Left renal pelvis (tissue), 4 donors: ENCODE measurements around the gene WDR13. TPM values are rescaled to one million over a fixed set of nuclear protein-coding genes. Genes with fewer than 3 reads are reported as not detected.
"Not testable (repeated sequence)": the region's sequence is repeated elsewhere in the genome, so short reads cannot be mapped to it uniquely, and the experiment has no call there.

Experiments used
- DNase-seq, 4 donors: peaks; one replicate each; pipeline ENCODE4 v3.0.0-alpha.2; 2013; ENCODE audit warnings: low read depth in 4 of 4, low spot score in 3 of 4
- polyA plus RNA-seq, 4 donors: library from polyadenylated mRNA; unstranded; fragments of 120-200 nt; gene quantifications; one replicate each; pipeline ENCODE4 v1.2.1, GENCODE V29; 2013; ENCODE audit not compliant: insufficient read length in 4 of 4

The WDR13 gene
- polyA plus RNA-seq, result 100 to 1,000 TPM; 111 to 149 (median 114) TPM

- peak; percentile 78 to 81 (median 79) for DNase-seq
These were observed at the start of gene WDR13 for GRCh38 chrX:48597353-48598264. Gene WDR13 (plus strand): TSS chrX:48597492. CDS start chrX:48597997, 505 bp downstream.

- DNase-seq, result no peak
These were observed 48.4 kb upstream of the WDR13 start for GRCh38 chrX:48548871-48549270.

- DNase-seq, result not testable (repeated sequence)
These were observed 41.5 kb upstream of the WDR13 start for GRCh38 chrX:48555731-48556325.

GRCh38 chrX:48558271-48558670, 39.0 kb upstream of the WDR13 start:
- no peak for DNase-seq

- DNase-seq, result no peak
These were observed 37.7 kb upstream of the WDR13 start for GRCh38 chrX:48559636-48560035.

- DNase-seq, result no peak
These were observed 37.2 kb upstream of the WDR13 start for GRCh38 chrX:48560056-48560455.

GRCh38 chrX:48560681-48561080, 36.6 kb upstream of the WDR13 start:
- no peak for DNase-seq

- DNase-seq, result no peak
These were observed 27.3 kb upstream of the WDR13 start for GRCh38 chrX:48569958-48570357.

GRCh38 chrX:48573690-48574269, 23.5 kb upstream of the WDR13 start:
- peak in 2 of 4 donors; percentile 7 to 24 for DNase-seq

- peak; percentile 68 to 81 (median 76) for DNase-seq
These were observed 22.7 kb upstream of the WDR13 start, which contains the start of gene RBM3 for GRCh38 chrX:48574270-48575266. Gene RBM3 (plus strand): TSS chrX:48574484. CDS start chrX:48575181, 697 bp downstream.

- no peak for DNase-seq
These were observed 21.6 kb upstream of the WDR13 start for GRCh38 chrX:48575642-48576041.

GRCh38 chrX:48576108-48576507, 21.2 kb upstream of the WDR13 start:
- no peak for DNase-seq

- no peak for DNase-seq
These were observed 18.6 kb upstream of the WDR13 start for GRCh38 chrX:48578661-48579128.

GRCh38 chrX:48579259-48579658, 18.0 kb upstream of the WDR13 start:
- DNase-seq, result no peak

- DNase-seq, result no peak
These were observed 16.6 kb upstream of the WDR13 start for GRCh38 chrX:48580662-48581061.

- DNase-seq, result no peak
These were observed 12.6 kb upstream of the WDR13 start for GRCh38 chrX:48584698-48585097.

GRCh38 chrX:48589482-48590162, 7.7 kb upstream of the WDR13 start:
- DNase-seq, result no peak

- no peak for DNase-seq
These were observed 6.8 kb upstream of the WDR13 start for GRCh38 chrX:48590203-48591103.
